Activated naive CD4-positive, alpha-beta T cell treated with anti-CD3 and anti-CD28 coated beads, Interleukin-2, amount 50 U/mL, for 24 hours (primary cell): Measurements from ENCODE around the gene BEST1.

Source experiments
- H3K27ac Mint-ChIP-seq: one replicate; pipeline ENCODE4 v1.8.0; 2021; ENCODE audit warnings: mild to moderate bottlenecking, mixed read lengths
- H3K27me3 Mint-ChIP-seq: one replicate; pipeline ENCODE4 v1.8.0; 2021; ENCODE audit warnings: mixed read lengths
- H3K36me3 Mint-ChIP-seq: one replicate; pipeline ENCODE4 v1.8.0; 2021; ENCODE audit warnings: mixed read lengths
- H3K4me1 Mint-ChIP-seq: one replicate; pipeline ENCODE4 v1.8.0; 2021; ENCODE audit warnings: mixed read lengths
- H3K4me3 Mint-ChIP-seq: one replicate; pipeline ENCODE4 v1.8.0; 2021; ENCODE audit warnings: mild to moderate bottlenecking, mixed read lengths
- H3K9me3 Mint-ChIP-seq: one replicate; pipeline ENCODE4 v1.8.0; 2021; ENCODE audit warnings: mixed read lengths

BEST1 gene

GRCh38 chr11:61950035-61950547, at the start of gene BEST1:
Gene BEST1 (plus strand): TSS chr11:61950351. CDS start chr11:61951807, 1,456 bp downstream.
- Mint-ChIP-seq H3K9me3 (no peaks in the 10 kb centered on the region), H3K36me3 (no peaks in the 10 kb centered on the region), H3K4me1 (no peaks in the 10 kb centered on the region), H3K27ac (no peak within 1 kb of the TSS), H3K4me3 (no peak within 1 kb of the TSS), H3K27me3 (peaks cover 2% of the 10 kb centered on the region)

GRCh38 chr11:61901397-61901796, 48.8 kb upstream of the BEST1 start:
- H3K4me3 Mint-ChIP-seq, result no peak overlapping the region

GRCh38 chr11:61902313-61902712, 47.8 kb upstream of the BEST1 start:
- H3K27me3 Mint-ChIP-seq, result no peaks in the 10 kb centered on the region
- H3K4me1 Mint-ChIP-seq, result peaks cover 5% of the 10 kb centered on the region
- no peaks in the 10 kb centered on the region for H3K36me3 Mint-ChIP-seq
- no peak overlapping the region for H3K27ac Mint-ChIP-seq
- H3K4me3 Mint-ChIP-seq, result no peak overlapping the region
- H3K9me3 Mint-ChIP-seq, result no peaks in the 10 kb centered on the region

More at GRCh38 chr11:61901397-61901796, 48.8 kb upstream of the BEST1 start:
- Mint-ChIP-seq H3K27ac (no peak overlapping the region), H3K27me3 (no peaks in the 10 kb centered on the region), H3K36me3 (no peaks in the 10 kb centered on the region), H3K4me1 (peaks cover 5% of the 10 kb centered on the region), H3K9me3 (no peaks in the 10 kb centered on the region)

GRCh38 chr11:61903845-61904244, 46.3 kb upstream of the BEST1 start:
- H3K4me3 Mint-ChIP-seq, result no peak overlapping the region
- H3K36me3 Mint-ChIP-seq, result no peaks in the 10 kb centered on the region
- no peak overlapping the region for H3K27ac Mint-ChIP-seq
- H3K27me3 Mint-ChIP-seq, result no peaks in the 10 kb centered on the region
- no peaks in the 10 kb centered on the region for H3K9me3 Mint-ChIP-seq
- H3K4me1 Mint-ChIP-seq, result peaks cover 5% of the 10 kb centered on the region

- H3K4me1 Mint-ChIP-seq, result no peaks in the 10 kb centered on the region
- no peak overlapping the region for H3K27ac Mint-ChIP-seq
- no peaks in the 10 kb centered on the region for H3K36me3 Mint-ChIP-seq
- H3K4me3 Mint-ChIP-seq, result no peak overlapping the region
- H3K9me3 Mint-ChIP-seq, result no peaks in the 10 kb centered on the region
- no peaks in the 10 kb centered on the region for H3K27me3 Mint-ChIP-seq
These were observed 45.6 kb upstream of the BEST1 start for GRCh38 chr11:61904539-61905048.

GRCh38 chr11:61905067-61905696, 45.0 kb upstream of the BEST1 start:
- Mint-ChIP-seq H3K27me3 (no peaks in the 10 kb centered on the region), H3K27ac (no peak overlapping the region), H3K36me3 (no peaks in the 10 kb centered on the region), H3K9me3 (no peaks in the 10 kb centered on the region), H3K4me3 (no peak overlapping the region), H3K4me1 (no peaks in the 10 kb centered on the region)

GRCh38 chr11:61905801-61906521, 44.2 kb upstream of the BEST1 start:
- no peaks in the 10 kb centered on the region for H3K9me3 Mint-ChIP-seq
- no peak overlapping the region for H3K27ac Mint-ChIP-seq
- H3K4me3 Mint-ChIP-seq, result no peak overlapping the region
- no peaks in the 10 kb centered on the region for H3K4me1 Mint-ChIP-seq
- H3K27me3 Mint-ChIP-seq, result no peaks in the 10 kb centered on the region
- H3K36me3 Mint-ChIP-seq, result no peaks in the 10 kb centered on the region

- H3K27ac Mint-ChIP-seq, result no peak overlapping the region
- no peak overlapping the region for H3K4me3 Mint-ChIP-seq
- H3K36me3 Mint-ChIP-seq, result no peaks in the 10 kb centered on the region
- H3K9me3 Mint-ChIP-seq, result no peaks in the 10 kb centered on the region
- H3K27me3 Mint-ChIP-seq, result no peaks in the 10 kb centered on the region
- no peaks in the 10 kb centered on the region for H3K4me1 Mint-ChIP-seq
These were observed 43.6 kb upstream of the BEST1 start for GRCh38 chr11:61906522-61906909.

GRCh38 chr11:61907282-61907681, 42.9 kb upstream of the BEST1 start:
- H3K27ac Mint-ChIP-seq, result no peak overlapping the region
- H3K4me1 Mint-ChIP-seq, result no peaks in the 10 kb centered on the region
- no peaks in the 10 kb centered on the region for H3K36me3 Mint-ChIP-seq
- no peak overlapping the region for H3K4me3 Mint-ChIP-seq
- H3K27me3 Mint-ChIP-seq, result no peaks in the 10 kb centered on the region
- H3K9me3 Mint-ChIP-seq, result no peaks in the 10 kb centered on the region

GRCh38 chr11:61907871-61908729, 42.1 kb upstream of the BEST1 start:
- Mint-ChIP-seq H3K36me3 (no peaks in the 10 kb centered on the region), H3K4me3 (no peak overlapping the region), H3K4me1 (no peaks in the 10 kb centered on the region), H3K9me3 (no peaks in the 10 kb centered on the region), H3K27ac (no peak overlapping the region), H3K27me3 (no peaks in the 10 kb centered on the region)

- H3K4me3 Mint-ChIP-seq, result no peak overlapping the region
- H3K9me3 Mint-ChIP-seq, result no peaks in the 10 kb centered on the region
- H3K4me1 Mint-ChIP-seq, result no peaks in the 10 kb centered on the region
- no peaks in the 10 kb centered on the region for H3K36me3 Mint-ChIP-seq
- no peaks in the 10 kb centered on the region for H3K27me3 Mint-ChIP-seq
- H3K27ac Mint-ChIP-seq, result no peak overlapping the region
These were observed 41.3 kb upstream of the BEST1 start for GRCh38 chr11:61908730-61909316.

- Mint-ChIP-seq H3K4me1 (no peaks in the 10 kb centered on the region), H3K9me3 (no peaks in the 10 kb centered on the region), H3K4me3 (no peak overlapping the region), H3K27me3 (peaks cover 13% of the 10 kb centered on the region), H3K36me3 (no peaks in the 10 kb centered on the region), H3K27ac (no peak overlapping the region)
These were observed 39.7 kb upstream of the BEST1 start for GRCh38 chr11:61910187-61911127.

GRCh38 chr11:61911128-61911700, 38.9 kb upstream of the BEST1 start:
- no peaks in the 10 kb centered on the region for H3K9me3 Mint-ChIP-seq
- H3K4me1 Mint-ChIP-seq, result no peaks in the 10 kb centered on the region
- no peak overlapping the region for H3K4me3 Mint-ChIP-seq
- H3K27ac Mint-ChIP-seq, result no peak overlapping the region
- peaks cover 15% of the 10 kb centered on the region for H3K27me3 Mint-ChIP-seq
- no peaks in the 10 kb centered on the region for H3K36me3 Mint-ChIP-seq
